Ovary (tissue), 3 donors: Measurements from ENCODE around the gene SLC24A4.

Source experiments
- POLR2A ChIP-seq: fragments of 450-650 bp; IDR thresholded peaks from one replicate; pipeline ENCODE4 v1.6.1; 2017; ENCODE audit warnings: antibody characterized with exemption, mild to moderate bottlenecking, moderate library complexity
- TF ChIP-seq, protein P1 (sequence below), 3 donors: fragments of 450-650 bp in 2 of 3; fragments of 200-600 bp in 1 of 3; IDR thresholded peaks; one replicate each; pipeline versions ENCODE4 v1.5.1 to v1.8.0; 2016 to 2022; ENCODE audit warnings: antibody characterized with exemption in 3 of 3, mild to moderate bottlenecking in 1 of 3
- donor health status: DM: no; HTN: no; CAD: no.

DNA sequence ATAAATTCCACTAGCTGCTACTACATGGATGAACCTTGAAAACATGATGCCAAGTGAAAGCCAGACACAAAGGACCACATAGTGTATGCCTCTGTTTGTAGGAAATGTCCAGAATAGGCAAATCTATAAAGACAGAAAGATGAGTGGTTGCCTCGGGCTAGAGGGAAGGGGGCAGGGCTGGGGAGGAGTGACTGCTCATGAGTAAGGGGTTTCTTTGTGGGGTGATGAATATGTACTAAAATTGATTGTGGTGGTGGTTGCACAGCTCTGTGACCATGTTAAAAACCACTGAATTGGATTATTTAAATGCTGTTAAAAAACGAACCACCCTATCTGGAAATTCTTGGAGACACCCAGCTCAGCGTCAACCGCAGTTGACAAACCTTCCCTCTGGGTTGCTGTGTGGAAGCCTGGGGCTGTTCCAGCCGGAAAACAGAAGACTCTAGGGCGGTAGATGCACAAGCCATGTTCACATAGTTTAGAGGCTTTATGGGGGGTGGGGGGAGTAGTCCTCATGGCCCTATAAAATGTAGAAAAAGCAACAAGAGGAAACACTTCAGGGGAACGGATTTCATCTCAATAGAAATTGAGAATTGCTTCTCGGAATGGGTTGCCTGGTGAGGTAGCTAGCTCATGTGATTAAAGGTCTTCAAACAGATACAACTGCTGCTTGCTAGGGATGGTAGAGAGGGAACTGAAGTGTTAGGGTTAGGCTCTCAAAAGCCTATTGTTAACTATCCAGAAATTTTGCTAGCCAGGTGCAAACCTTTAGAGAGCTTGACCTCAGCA is 220.0 kb downstream of the SLC24A4 start:
- no peak for TF ChIP-seq POLR2A
- TF ChIP-seq, protein P1, sequence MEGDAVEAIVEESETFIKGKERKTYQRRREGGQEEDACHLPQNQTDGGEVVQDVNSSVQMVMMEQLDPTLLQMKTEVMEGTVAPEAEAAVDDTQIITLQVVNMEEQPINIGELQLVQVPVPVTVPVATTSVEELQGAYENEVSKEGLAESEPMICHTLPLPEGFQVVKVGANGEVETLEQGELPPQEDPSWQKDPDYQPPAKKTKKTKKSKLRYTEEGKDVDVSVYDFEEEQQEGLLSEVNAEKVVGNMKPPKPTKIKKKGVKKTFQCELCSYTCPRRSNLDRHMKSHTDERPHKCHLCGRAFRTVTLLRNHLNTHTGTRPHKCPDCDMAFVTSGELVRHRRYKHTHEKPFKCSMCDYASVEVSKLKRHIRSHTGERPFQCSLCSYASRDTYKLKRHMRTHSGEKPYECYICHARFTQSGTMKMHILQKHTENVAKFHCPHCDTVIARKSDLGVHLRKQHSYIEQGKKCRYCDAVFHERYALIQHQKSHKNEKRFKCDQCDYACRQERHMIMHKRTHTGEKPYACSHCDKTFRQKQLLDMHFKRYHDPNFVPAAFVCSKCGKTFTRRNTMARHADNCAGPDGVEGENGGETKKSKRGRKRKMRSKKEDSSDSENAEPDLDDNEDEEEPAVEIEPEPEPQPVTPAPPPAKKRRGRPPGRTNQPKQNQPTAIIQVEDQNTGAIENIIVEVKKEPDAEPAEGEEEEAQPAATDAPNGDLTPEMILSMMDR (IDR thresholded peaks at IDR 0.05), result no peak
